Sigmoid colon (tissue), 7 donors: Measurements from ENCODE around the gene CORO1C. TPM values are rescaled to one million over a fixed set of nuclear protein-coding genes. Genes with fewer than 3 reads are reported as not detected.
A peak's percentile ranks its signal among the peaks of the same experiment; 100 is the strongest.
"Not testable (repeated sequence)": the region's sequence is repeated elsewhere in the genome, so short reads cannot be mapped to it uniquely, and the experiment has no call there.

Experiments used
- DNase-seq: peaks from one replicate; pipeline ENCODE4 v3.0.0-alpha.2; 2019
- H3K27ac ChIP-seq, 4 donors: fragments of 200-600 bp; sonication (generic); one replicate each; pipeline ENCODE4 v1.5.1; 2016 to 2019; ENCODE audit warnings: mild to moderate bottlenecking in 1 of 4
- H3K27me3 ChIP-seq, 3 donors: fragments of 200-600 bp; sonication (generic); one replicate each; pipeline ENCODE4 v1.5.1; 2019; ENCODE audit warnings: mild to moderate bottlenecking in 1 of 3
- H3K36me3 ChIP-seq, 4 donors: fragments of 200-600 bp; sonication (generic); one replicate each; pipeline ENCODE4 v1.5.1; 2016 to 2019
- H3K4me1 ChIP-seq, 4 donors: fragments of 200-600 bp; sonication (generic); one replicate each; pipeline ENCODE4 v1.5.1; 2017 to 2019
- H3K4me3 ChIP-seq, 4 donors: fragments of 200-600 bp; sonication (generic); one replicate each; pipeline ENCODE4 v1.5.1; 2017 to 2019; ENCODE audit warnings: mild to moderate bottlenecking in 2 of 4, moderate library complexity in 1 of 4
- H3K9me3 ChIP-seq, 4 donors: fragments of 200-600 bp in 3 of 4; sonication (generic) in 3 of 4; one replicate each; pipeline versions ENCODE4 v1.5.1 to v1.6.1; 2013 to 2019
- EP300 ChIP-seq, 4 donors: sonication (generic); formaldehyde crosslinking; IDR thresholded peaks; one replicate each; pipeline ENCODE4 v1.6.1; 2017; ENCODE audit warnings: antibody characterized with exemption in 4 of 4
- POLR2A ChIP-seq, 2 donors: fragments of 450-650 bp; IDR thresholded peaks; one replicate each; pipeline ENCODE4 v1.6.1; 2016; ENCODE audit warnings: antibody characterized with exemption in 2 of 2, mild to moderate bottlenecking in 2 of 2, moderate library complexity in 2 of 2
- POLR2AphosphoS5 ChIP-seq, 4 donors: sonication (generic); formaldehyde crosslinking; IDR thresholded peaks; one replicate each; pipeline ENCODE4 v1.6.1; 2017; ENCODE audit warnings: antibody characterized with exemption in 4 of 4
- WGBS, 2 donors: extraction: QIAGEN DNeasy Blood & Tissue Kit; methylation state at CpG; one replicate each; pipeline ENCODE4 v1.1.7; 2013; 5-methylcytosine and 5-hydroxymethylcytosine counted together
- intact Hi-C: fragments of 100-400 bp; cut with DNase I; formaldehyde crosslinking; loops from one replicate; pipeline ENCODE4 v1.15.1; 2023
- polyA plus RNA-seq, 3 donors: library from polyadenylated mRNA; stranded (reverse); fragments of 200-250 nt; gene quantifications; one replicate each; pipeline ENCODE4 v1.2.3, GENCODE V29; 2013
- total RNA-seq, 4 donors: library from RNA; depleted of rRNA; stranded (reverse); fragments of >200 nt; gene quantifications; one replicate each; pipeline ENCODE4 v1.1.0, GENCODE V29; 2016
- TF ChIP-seq, protein P1 (sequence below), 4 experiments: fragments of 450-650 bp in 3 of 4; fragments of 200-600 bp in 1 of 4; IDR thresholded peaks; one replicate each; pipeline ENCODE4 v1.5.1; 2016 to 2019; ENCODE audit warnings: antibody characterized with exemption in 4 of 4, mild to moderate bottlenecking in 3 of 4, moderate library complexity in 2 of 4
- donor health status: healthy with polysubstance abuse.
- donor health status: Bipolar disorder and iron deficiency.
- donor health status: healthy.

Gene CORO1C
- total and polyA plus RNA-seq, 7 donors = 38.4 to 569 (median 247) TPM

DNA sequence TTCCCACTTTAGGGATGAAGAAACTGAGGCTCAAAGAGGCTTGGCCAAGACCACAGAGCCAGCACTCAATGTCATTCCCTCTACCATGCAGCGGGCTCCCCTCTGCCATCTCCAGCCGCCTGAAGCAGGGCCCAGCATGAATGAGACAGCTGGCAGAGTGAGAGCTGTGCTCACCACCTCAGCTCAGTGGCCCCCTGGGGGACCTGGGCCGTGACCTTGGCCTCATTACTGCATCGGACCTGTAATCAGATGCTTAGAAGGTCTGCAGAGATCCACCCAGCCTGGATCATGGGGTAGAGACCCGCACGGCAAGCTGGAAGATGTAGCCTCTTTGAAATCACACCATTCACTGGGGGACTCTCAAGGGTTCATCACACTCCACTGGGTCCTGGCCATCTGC, 22.7 kb upstream of the CORO1C start:
- no peak overlapping the region for H3K4me3 ChIP-seq
- 91 to 92% methylated on average over 6 of the region's 6 CpGs for WGBS, 2 donors
- no peak for DNase-seq
- TF ChIP-seq POLR2AphosphoS5 (IDR thresholded peaks at IDR 0.05) (no peak), POLR2A (IDR thresholded peaks at IDR 0.05) (no peak), EP300 (IDR thresholded peaks at IDR 0.05) (no peak)
- TF ChIP-seq, protein P1, sequence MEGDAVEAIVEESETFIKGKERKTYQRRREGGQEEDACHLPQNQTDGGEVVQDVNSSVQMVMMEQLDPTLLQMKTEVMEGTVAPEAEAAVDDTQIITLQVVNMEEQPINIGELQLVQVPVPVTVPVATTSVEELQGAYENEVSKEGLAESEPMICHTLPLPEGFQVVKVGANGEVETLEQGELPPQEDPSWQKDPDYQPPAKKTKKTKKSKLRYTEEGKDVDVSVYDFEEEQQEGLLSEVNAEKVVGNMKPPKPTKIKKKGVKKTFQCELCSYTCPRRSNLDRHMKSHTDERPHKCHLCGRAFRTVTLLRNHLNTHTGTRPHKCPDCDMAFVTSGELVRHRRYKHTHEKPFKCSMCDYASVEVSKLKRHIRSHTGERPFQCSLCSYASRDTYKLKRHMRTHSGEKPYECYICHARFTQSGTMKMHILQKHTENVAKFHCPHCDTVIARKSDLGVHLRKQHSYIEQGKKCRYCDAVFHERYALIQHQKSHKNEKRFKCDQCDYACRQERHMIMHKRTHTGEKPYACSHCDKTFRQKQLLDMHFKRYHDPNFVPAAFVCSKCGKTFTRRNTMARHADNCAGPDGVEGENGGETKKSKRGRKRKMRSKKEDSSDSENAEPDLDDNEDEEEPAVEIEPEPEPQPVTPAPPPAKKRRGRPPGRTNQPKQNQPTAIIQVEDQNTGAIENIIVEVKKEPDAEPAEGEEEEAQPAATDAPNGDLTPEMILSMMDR (IDR thresholded peaks at IDR 0.05) = no peak
- H3K4me1 ChIP-seq = peaks cover 0 to 28% (median 25%) of the 10 kb centered on the region in 4 donors
- H3K27ac ChIP-seq = peak overlapping the region in 1 of 4 donors; percentile 12
- no peaks in the 10 kb centered on the region for H3K27me3 ChIP-seq
- intact Hi-C loops = no loop called here
- no peaks in the 10 kb centered on the region for H3K9me3 ChIP-seq
- H3K36me3 ChIP-seq = no peaks in the 10 kb centered on the region

DNA sequence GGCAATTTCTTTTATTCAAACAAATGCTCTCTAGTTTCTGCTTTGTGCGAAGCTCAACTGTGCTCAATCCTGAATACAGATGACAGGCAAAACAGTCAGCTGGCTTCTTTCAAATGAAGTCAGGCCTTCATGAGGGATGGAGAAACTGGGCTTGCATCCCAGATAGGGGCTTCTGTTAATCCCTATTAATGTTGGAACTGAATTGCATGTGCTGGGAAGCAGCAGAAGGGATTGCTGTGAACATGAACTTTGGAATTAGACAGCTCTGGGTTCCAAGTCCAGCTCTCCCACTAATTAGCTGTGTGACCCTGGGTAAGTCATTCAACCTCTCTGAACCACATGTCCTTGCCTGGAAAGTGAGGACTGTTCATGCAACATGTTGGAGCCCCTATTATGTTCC, 21.1 kb upstream of the CORO1C start:
- peaks cover 0 to 28% (median 25%) of the 10 kb centered on the region in 4 donors for H3K4me1 ChIP-seq
- no peaks in the 10 kb centered on the region for H3K36me3 ChIP-seq
- H3K4me3 ChIP-seq = no peak overlapping the region
- TF ChIP-seq EP300 (IDR thresholded peaks at IDR 0.05) (no peak), POLR2AphosphoS5 (IDR thresholded peaks at IDR 0.05) (peak in 3 of 4 donors; percentile 47 to 60 (median 49))
- 78 to 81% methylated on average over 1 of the region's 1 CpG for WGBS, 2 donors
- peak; percentile 24 for DNase-seq
- intact Hi-C loops = no loop called here
- no peaks in the 10 kb centered on the region for H3K9me3 ChIP-seq
- H3K27me3 ChIP-seq = no peaks in the 10 kb centered on the region
- H3K27ac ChIP-seq = peak overlapping the region; percentile 59 to 77 (median 64)

DNA sequence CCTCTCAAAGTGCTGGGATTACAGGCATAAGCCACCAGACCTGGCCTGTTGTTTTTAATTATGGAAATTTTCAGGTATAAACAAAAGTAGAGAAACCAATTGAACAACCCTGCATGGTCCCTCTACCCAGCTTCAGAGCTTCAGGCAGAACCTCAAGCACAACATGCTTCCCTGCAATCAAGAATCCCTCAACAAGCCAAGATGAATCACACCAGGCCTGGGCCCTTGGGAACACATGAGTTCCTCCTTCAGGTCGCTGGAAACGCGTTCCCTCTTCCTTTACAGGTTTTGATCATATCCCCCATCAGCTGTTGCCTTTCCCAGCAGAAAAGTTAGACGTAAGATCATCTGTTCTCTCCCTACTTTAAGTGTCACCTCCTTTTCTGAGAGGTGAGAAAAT, 20.5 kb upstream of the CORO1C start:
- WGBS, 2 donors = 67 to 76% methylated on average over 4 of the region's 4 CpGs
- Histone ChIP-seq H3K4me3 (no peak overlapping the region), H3K27ac (peak overlapping the region; percentile 59 to 77 (median 64)), H3K27me3 (no peaks in the 10 kb centered on the region), H3K9me3 (no peaks in the 10 kb centered on the region), H3K36me3 (no peaks in the 10 kb centered on the region), H3K4me1 (peaks cover 0 to 28% (median 25%) of the 10 kb centered on the region in 4 donors)
- DNase-seq = peak; percentile 74
- TF ChIP-seq, protein P1 (IDR thresholded peaks at IDR 0.05) = no peak
- TF ChIP-seq POLR2AphosphoS5 (IDR thresholded peaks at IDR 0.05) (no peak), EP300 (IDR thresholded peaks at IDR 0.05) (no peak), POLR2A (IDR thresholded peaks at IDR 0.05) (no peak)
- intact Hi-C loops = no loop called here

DNA sequence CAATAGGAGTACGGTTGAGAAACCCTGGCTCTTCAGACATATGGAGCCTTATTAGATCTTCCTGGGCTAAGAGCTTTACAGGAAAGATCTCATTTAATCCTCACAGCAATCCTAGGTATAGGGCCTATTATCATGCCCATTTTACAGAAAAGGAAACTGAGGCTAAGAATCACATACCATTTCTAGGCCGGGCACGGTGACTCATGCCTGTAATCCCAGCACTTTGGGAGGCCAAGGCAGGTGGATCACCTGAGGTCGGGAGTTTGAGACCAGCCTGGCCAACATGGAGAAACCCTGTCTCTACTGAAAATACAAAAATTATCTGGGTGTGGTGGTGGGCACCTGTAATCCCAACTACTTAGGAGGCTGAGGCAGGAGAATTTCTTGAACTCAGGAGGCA, 19.7 kb upstream of the CORO1C start:
- H3K4me3 ChIP-seq, H3K36me3 ChIP-seq, intact Hi-C loops, H3K9me3 ChIP-seq, H3K27me3 ChIP-seq: not testable (repeated sequence)
- peak; percentile 36 for DNase-seq
- H3K27ac ChIP-seq = peak overlapping the region; percentile 59 to 77 (median 64)
- WGBS, 2 donors = 83 to 93% methylated on average over 4 of the region's 4 CpGs
- H3K4me1 ChIP-seq = peaks cover 0 to 28% (median 25%) of the 10 kb centered on the region in 4 donors

DNA sequence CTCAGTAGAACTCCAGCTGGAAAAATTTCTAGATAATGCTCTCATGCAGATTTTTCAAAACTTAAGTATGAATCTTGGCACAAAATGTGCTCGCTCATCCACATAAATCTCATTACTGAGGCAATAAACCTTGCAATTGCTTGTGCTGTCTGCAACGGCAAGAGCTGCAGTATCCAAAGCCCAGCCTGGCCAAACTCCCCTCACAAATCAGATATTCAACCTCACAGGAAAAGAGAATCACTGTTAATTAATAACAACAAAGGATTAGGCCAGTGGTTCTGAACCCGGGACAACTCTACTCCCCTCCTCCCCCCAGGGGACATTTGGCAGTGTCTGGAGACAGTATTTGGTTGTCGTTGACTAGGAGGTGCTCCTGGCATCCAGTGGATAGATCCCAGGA, 19.2 kb upstream of the CORO1C start:
- no peak overlapping the region for H3K4me3 ChIP-seq
- H3K27ac ChIP-seq = peak overlapping the region; percentile 18 to 77 (median 62)
- DNase-seq = peak; percentile 66
- peaks cover 0 to 28% (median 25%) of the 10 kb centered on the region in 4 donors for H3K4me1 ChIP-seq
- no peaks in the 10 kb centered on the region for H3K9me3 ChIP-seq
- 24 to 57% methylated on average over 4 of the region's 4 CpGs for WGBS, 2 donors
- TF ChIP-seq POLR2AphosphoS5 (IDR thresholded peaks at IDR 0.05) = peak in 2 of 4 donors; percentile 39 to 43
- TF ChIP-seq POLR2A (IDR thresholded peaks at IDR 0.05) = no peak
- TF ChIP-seq EP300 (IDR thresholded peaks at IDR 0.05) = no peak
- TF ChIP-seq, protein P1 (IDR thresholded peaks at IDR 0.05) = no peak
- H3K36me3 ChIP-seq = no peaks in the 10 kb centered on the region
- intact Hi-C loops = no loop called here
- H3K27me3 ChIP-seq = no peaks in the 10 kb centered on the region

DNA sequence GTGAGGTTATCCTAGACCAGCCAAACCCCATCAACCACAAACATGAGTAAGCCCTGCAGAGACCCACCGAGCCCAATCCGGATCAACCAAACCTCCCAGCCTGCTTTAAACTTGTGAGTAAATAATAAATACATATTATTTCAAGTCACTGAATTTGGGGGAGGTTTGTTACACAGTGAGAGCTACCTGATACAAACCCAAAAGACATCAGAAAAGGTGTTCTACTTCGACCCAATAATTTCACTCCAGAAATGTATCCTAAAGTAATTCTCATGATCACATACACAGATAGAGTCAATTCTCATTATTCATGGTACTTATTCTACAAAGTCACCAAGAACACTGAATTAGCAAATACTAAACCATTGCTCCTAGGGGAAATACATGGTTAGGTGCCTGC, 16.2 kb upstream of the CORO1C start:
- Histone ChIP-seq H3K4me3 (no peak overlapping the region), H3K27me3 (no peaks in the 10 kb centered on the region), H3K36me3 (no peaks in the 10 kb centered on the region), H3K27ac (no peak overlapping the region), H3K9me3 (no peaks in the 10 kb centered on the region), H3K4me1 (peaks cover 0 to 27% (median 24%) of the 10 kb centered on the region in 4 donors)
- 96 to 98% methylated on average over 3 of the region's 3 CpGs for WGBS, 2 donors
- TF ChIP-seq EP300 (IDR thresholded peaks at IDR 0.05) (no peak), POLR2A (IDR thresholded peaks at IDR 0.05) (no peak), POLR2AphosphoS5 (IDR thresholded peaks at IDR 0.05) (no peak)
- TF ChIP-seq, protein P1 (IDR thresholded peaks at IDR 0.05) = no peak
- DNase-seq = peak; percentile 28
- intact Hi-C loops = no loop called here
